Ascending aorta (tissue), 2 donors: ENCODE measurements around the gene PACS2. TPM values are rescaled to one million over a fixed set of nuclear protein-coding genes. Genes with fewer than 3 reads are reported as not detected.

Experiments used
- DNase-seq, 2 donors: peaks; one replicate each; pipeline ENCODE4 v3.0.0-alpha.2; 2019; ENCODE audit warnings: low spot score in 2 of 2
- H3K27ac ChIP-seq, 2 donors: fragments of 200-600 bp; sonication (generic); one replicate each; pipeline ENCODE4 v1.5.1; 2016 to 2017; ENCODE audit warnings: mild to moderate bottlenecking in 1 of 2
- H3K27me3 ChIP-seq: fragments of 200-600 bp; sonication (generic); one replicate; pipeline ENCODE4 v1.5.1; 2017
- H3K36me3 ChIP-seq, 2 donors: fragments of 200-600 bp; sonication (generic); one replicate each; pipeline ENCODE4 v1.5.1; 2016
- H3K4me1 ChIP-seq, 2 donors: fragments of 200-600 bp; sonication (generic); one replicate each; pipeline ENCODE4 v1.5.1; 2016 to 2017; ENCODE audit warnings: mild to moderate bottlenecking in 1 of 2
- H3K4me3 ChIP-seq, 2 donors: fragments of 200-600 bp; sonication (generic); one replicate each; pipeline ENCODE4 v1.5.1; 2016 to 2017; ENCODE audit warnings: mild to moderate bottlenecking in 1 of 2
- H3K9me3 ChIP-seq, 2 donors: fragments of 200-600 bp; sonication (generic); one replicate each; pipeline ENCODE4 v1.5.1; 2016
- intact Hi-C: fragments of 100-400 bp; cut with DNase I; formaldehyde crosslinking; loops from one replicate; pipeline ENCODE4 v1.15.1; 2023
- total RNA-seq: library from RNA; depleted of rRNA; stranded (reverse); fragments of >200 nt; gene quantifications from one replicate; pipeline ENCODE4 v1.1.0, GENCODE V29; 2016
- TF ChIP-seq, protein P1 (sequence below), 3 experiments: fragments of 200-600 bp in 2 of 3; fragments of 450-650 bp in 1 of 3; sonication (generic) in 2 of 3; IDR thresholded peaks; one replicate each; pipeline ENCODE4 v1.5.1; 2016 to 2019; ENCODE audit warnings: antibody characterized with exemption in 3 of 3, mild to moderate bottlenecking in 1 of 3, moderate library complexity in 1 of 3

Gene PACS2
- total RNA-seq, 1 donor from 2014 or later = 153 TPM

DNA sequence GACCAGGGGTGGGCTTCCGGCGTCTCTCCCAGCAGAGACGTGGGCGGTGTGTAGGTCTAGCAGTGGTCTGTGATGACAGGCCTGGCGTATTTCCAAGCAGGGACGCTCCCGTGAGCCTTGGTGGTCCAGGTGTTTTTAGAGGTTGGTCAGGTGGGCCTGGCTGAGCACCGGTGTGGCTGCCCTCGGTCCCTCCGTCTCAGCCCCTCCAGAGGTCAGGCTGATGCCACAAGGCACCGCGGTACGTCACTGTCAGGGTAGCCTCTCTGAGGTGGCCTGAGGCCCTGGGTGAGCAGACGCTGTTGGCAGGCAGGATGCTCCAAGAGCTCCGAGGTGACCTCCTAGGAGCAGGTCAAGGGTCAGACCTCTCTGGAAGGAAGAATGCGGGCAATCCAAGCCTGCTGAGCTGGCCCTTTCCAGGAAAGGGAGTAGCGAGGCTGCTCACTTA lies 118.6 kb downstream of the PACS2 start:
- Histone ChIP-seq H3K4me3 (no peak overlapping the region), H3K27me3 (no peaks in the 10 kb centered on the region), H3K4me1 (peaks cover 0 to 9% of the 10 kb centered on the region in 2 donors), H3K9me3 (no peaks in the 10 kb centered on the region), H3K27ac (no peak overlapping the region), H3K36me3 (no peaks in the 10 kb centered on the region)
- intact Hi-C loops = no loop called here
- TF ChIP-seq, protein P1, sequence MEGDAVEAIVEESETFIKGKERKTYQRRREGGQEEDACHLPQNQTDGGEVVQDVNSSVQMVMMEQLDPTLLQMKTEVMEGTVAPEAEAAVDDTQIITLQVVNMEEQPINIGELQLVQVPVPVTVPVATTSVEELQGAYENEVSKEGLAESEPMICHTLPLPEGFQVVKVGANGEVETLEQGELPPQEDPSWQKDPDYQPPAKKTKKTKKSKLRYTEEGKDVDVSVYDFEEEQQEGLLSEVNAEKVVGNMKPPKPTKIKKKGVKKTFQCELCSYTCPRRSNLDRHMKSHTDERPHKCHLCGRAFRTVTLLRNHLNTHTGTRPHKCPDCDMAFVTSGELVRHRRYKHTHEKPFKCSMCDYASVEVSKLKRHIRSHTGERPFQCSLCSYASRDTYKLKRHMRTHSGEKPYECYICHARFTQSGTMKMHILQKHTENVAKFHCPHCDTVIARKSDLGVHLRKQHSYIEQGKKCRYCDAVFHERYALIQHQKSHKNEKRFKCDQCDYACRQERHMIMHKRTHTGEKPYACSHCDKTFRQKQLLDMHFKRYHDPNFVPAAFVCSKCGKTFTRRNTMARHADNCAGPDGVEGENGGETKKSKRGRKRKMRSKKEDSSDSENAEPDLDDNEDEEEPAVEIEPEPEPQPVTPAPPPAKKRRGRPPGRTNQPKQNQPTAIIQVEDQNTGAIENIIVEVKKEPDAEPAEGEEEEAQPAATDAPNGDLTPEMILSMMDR (IDR thresholded peaks at IDR 0.05) = no peak
- no peak for DNase-seq

DNA sequence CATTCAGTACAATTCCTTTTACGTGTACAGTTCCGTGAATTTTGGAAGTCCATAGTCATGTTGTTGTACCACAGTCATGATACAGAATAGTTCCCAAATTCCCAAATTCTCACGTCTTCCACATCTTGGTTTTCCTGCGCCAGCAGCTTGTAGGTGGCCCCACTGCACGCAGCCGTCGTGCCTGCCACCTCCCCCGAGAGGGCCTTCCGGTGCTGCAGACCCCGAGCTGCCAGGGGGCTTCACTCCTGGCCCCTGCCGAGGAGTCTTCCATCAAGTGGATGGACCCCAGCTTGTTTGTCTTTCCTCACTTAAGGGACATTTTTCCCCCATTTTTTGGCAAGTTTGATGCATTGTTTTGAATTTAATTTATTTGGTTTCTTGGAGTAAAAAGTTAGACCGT lies 121.9 kb downstream of the PACS2 start:
- H3K27me3 ChIP-seq = no peaks in the 10 kb centered on the region
- H3K4me3 ChIP-seq = no peak overlapping the region
- intact Hi-C loops = no loop called here
- no peak overlapping the region for H3K27ac ChIP-seq
- DNase-seq = no peak
- TF ChIP-seq, protein P1 (IDR thresholded peaks at IDR 0.05) = no peak
- peaks cover 0 to 2% of the 10 kb centered on the region in 2 donors for H3K4me1 ChIP-seq
- no peaks in the 10 kb centered on the region for H3K9me3 ChIP-seq
- H3K36me3 ChIP-seq = peaks cover 0 to 12% of the 10 kb centered on the region in 2 donors

DNA sequence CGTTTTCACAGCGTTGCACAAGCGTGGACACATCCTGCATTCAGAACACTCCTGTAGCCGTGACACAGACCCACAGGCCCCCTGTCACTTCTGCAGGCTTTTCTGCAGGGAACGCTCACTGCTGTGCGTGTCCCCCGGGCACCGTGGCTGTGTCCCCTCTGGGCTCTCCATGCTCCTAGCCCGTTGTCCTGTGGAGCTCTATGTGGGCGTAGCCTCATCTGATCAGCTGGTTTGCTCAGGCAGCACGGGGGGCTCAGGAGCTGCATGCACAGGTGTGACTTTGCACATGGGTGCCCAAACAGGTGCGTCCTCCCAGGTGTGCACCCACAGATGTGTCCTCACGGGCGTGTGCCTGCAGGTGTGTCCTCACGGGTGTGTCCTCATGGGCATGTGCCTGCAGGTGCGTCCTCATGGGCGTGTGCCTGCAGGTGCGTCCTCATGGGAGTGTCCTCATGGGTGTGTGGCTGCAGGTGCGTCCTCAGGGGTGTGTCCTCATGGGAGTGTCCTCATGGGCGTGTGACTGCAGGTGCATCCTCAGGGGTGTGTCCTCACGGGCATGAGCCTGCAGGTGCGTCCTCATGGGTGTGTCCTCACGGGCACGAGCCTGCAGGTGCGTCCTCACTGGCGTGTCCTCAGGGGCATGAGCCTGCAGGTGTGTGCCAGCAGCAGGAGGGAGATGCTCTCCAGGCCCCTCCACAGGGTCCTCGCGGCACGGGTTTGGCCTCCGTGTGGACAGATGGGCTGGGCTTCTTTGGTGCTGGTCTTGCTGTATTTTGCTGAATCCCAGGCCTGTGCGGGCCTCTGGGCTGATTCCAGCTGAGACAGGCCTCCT lies 122.6 kb downstream of the PACS2 start:
- Histone ChIP-seq H3K27me3 (no peaks in the 10 kb centered on the region), H3K4me1 (peaks cover 0 to 2% of the 10 kb centered on the region in 2 donors), H3K36me3 (peaks cover 0 to 12% of the 10 kb centered on the region in 2 donors), H3K4me3 (no peak overlapping the region), H3K9me3 (no peaks in the 10 kb centered on the region), H3K27ac (no peak overlapping the region)
- intact Hi-C loops = no loop called here
- no peak for DNase-seq
- TF ChIP-seq, protein P1 (IDR thresholded peaks at IDR 0.05) = no peak

DNA sequence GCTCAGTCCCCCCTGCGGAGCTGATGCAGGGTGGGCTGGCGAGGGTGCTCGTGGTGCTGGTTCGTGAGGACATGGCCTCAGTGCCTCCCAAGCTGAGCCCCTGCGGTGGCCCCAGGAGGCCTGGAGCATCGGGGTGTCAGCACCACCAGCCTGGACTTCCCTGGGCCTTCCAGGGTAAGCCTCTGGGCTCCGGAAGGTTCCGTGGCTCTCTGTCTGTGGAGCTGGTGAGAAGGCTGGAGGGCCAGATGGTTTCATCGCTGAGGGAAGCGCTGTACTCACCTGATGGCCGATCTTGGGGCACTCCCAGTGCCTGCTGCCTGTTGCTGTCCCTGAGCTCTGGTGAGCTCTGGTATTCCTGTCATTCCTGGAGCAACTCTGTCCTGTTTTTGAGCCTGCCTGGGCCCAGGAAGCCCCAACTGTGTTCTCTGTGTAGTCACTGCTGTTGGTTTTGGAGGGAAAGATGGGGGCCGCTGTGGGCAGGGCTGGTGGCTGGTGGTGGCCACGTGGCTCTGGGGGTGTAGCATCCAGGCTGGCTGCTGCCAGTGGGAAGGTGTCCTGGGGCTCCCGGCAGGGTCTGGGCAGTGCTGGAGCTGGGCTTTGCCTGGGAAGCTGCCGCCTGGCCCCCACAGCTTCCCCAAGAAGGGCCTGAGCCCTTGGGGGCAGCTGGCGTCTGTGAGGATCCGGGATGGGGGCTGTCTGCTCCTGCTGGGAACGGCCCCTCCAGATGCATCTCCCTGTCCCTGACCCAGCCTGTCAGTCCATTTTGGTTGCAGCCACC lies 123.4 kb downstream of the PACS2 start:
- intact Hi-C loops = no loop called here

DNA sequence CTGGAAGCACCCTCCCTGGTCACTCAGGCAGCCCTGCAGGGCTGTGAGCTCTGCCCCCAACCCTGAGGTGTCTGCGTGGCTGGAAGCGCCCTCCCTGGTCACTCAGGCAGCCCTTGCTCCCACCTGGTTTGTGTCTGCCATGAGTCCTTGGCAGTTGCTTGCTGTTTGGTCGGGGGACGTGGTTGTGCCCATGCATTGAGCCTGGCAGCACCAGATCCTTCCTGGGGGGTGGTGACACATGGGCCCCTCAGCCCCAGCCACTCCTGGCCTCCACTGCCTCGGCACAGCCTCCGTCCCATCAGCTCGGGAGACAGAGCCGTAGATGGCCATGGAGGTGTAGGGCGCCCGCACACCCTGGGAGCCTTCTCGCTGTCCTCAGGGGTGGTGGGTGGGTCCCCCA lies 124.6 kb downstream of the PACS2 start:
- H3K9me3 ChIP-seq = no peaks in the 10 kb centered on the region
- H3K27me3 ChIP-seq = no peaks in the 10 kb centered on the region
- H3K4me1 ChIP-seq = peaks cover 0 to 2% of the 10 kb centered on the region in 2 donors
- intact Hi-C loops = no loop called here
- H3K27ac ChIP-seq = no peak overlapping the region
- H3K36me3 ChIP-seq = peaks cover 4 to 19% of the 10 kb centered on the region in 2 donors
- H3K4me3 ChIP-seq = no peak overlapping the region
- TF ChIP-seq, protein P1 (IDR thresholded peaks at IDR 0.05) = no peak
- no peak for DNase-seq

More for the DNA sequence above, 123.4 kb downstream of the PACS2 start:
- no peak for DNase-seq
- Histone ChIP-seq H3K4me3 (no peak overlapping the region), H3K27me3 (no peaks in the 10 kb centered on the region), H3K27ac (no peak overlapping the region), H3K9me3 (no peaks in the 10 kb centered on the region), H3K36me3 (peaks cover 4 to 18% of the 10 kb centered on the region in 2 donors), H3K4me1 (peaks cover 0 to 2% of the 10 kb centered on the region in 2 donors)
- TF ChIP-seq, protein P1 (IDR thresholded peaks at IDR 0.05) = no peak
